Gastrocnemius medialis (tissue), 4 donors: ENCODE results near the gene POC1A. TPM values are rescaled to one million over a fixed set of nuclear protein-coding genes. Genes with fewer than 3 reads are reported as not detected.
A peak's percentile ranks its signal among the peaks of the same experiment; 100 is the strongest.

Source experiments
- ATAC-seq, 2 donors: fragments of 150-250 bp; one replicate each; pipeline ENCODE4 v1.9.1; 2016
- DNase-seq, 2 donors: peaks; one replicate each; pipeline ENCODE4 v3.0.0-alpha.2; 2019
- H3K27ac ChIP-seq, 4 donors: fragments of 200-600 bp; sonication (generic); 1 replicate in 1 of 4; 2 replicates in 3 of 4; pipeline ENCODE4 v1.5.1; 2016 to 2018; ENCODE audit warnings: mild to moderate bottlenecking in 2 of 4, moderate library complexity in 1 of 4
- H3K27me3 ChIP-seq, 3 donors: fragments of 200-600 bp; sonication (generic) in 2 of 3; 1 replicate in 1 of 3; 2 replicates in 2 of 3; pipeline versions ENCODE4 v1.5.1 to v1.6.0; 2016 to 2019; ENCODE audit warnings: mild to moderate bottlenecking in 1 of 3, moderate library complexity in 1 of 3
- H3K36me3 ChIP-seq, 2 donors: fragments of 200-600 bp; sonication (generic) in 1 of 2; one replicate each; pipeline ENCODE4 v1.5.1; 2017 to 2018
- H3K4me1 ChIP-seq, 2 donors: fragments of 200-600 bp; sonication (generic) in 1 of 2; one replicate each; pipeline ENCODE4 v1.5.1; 2016 to 2017; ENCODE audit warnings: mild to moderate bottlenecking in 2 of 2
- H3K4me3 ChIP-seq, 4 donors: fragments of 200-600 bp; sonication (generic) in 3 of 4; 1 replicate in 1 of 4; 2 replicates in 3 of 4; pipeline ENCODE4 v1.5.1; 2016 to 2019; ENCODE audit warnings: mild to moderate bottlenecking in 2 of 4
- H3K9me3 ChIP-seq, 3 donors: fragments of 200-600 bp; sonication (generic) in 2 of 3; 1 replicate in 1 of 3; 2 replicates in 2 of 3; pipeline ENCODE4 v1.5.1; 2016 to 2019
- CTCF ChIP-seq, 5 experiments: fragments of 450-650 bp in 3 of 5; fragments of 200-600 bp in 2 of 5; sonication (generic) in 2 of 5; IDR thresholded peaks in 4 of 5; conservative IDR thresholded peaks in 1 of 5; 1 replicate in 4 of 5; 2 replicates in 1 of 5; pipeline ENCODE4 v1.5.1; 2016 to 2019; ENCODE audit warnings: antibody characterized with exemption in 5 of 5, mild to moderate bottlenecking in 3 of 5, moderate library complexity in 3 of 5
- POLR2A ChIP-seq, 2 donors: fragments of 450-650 bp; IDR thresholded peaks; one replicate each; pipeline ENCODE4 v1.6.1; 2017; ENCODE audit warnings: antibody characterized with exemption in 2 of 2, mild to moderate bottlenecking in 2 of 2, moderate library complexity in 2 of 2
- in situ Hi-C, 4 donors: fragments of 200-750 bp; cut with MboI; loops; one replicate each; pipeline versions ENCODE4 v1.15.0 to v1.8.0; 2017; ENCODE audit warnings: low sequenced_read_pairs in 4 of 4
- intact Hi-C: fragments of 100-400 bp; cut with DNase I; formaldehyde crosslinking; loops from one replicate; pipeline ENCODE4 v1.15.1; 2023; ENCODE audit warnings: low total_unique reads
- total RNA-seq, 4 donors: library from RNA; depleted of rRNA; stranded (reverse); fragments of >200 nt; gene quantifications; one replicate each; pipeline versions ENCODE4 v1.1.0 to v1.2.3, GENCODE V29; 2016

Gene POC1A
- total RNA-seq, 4 donors from 2014 or later = 0.51 to 3.2 (median 0.81) TPM

GRCh38 chr3:52040600-52040999 is 113.6 kb downstream of the POC1A start:
- ATAC-seq = no peak
- Histone ChIP-seq H3K4me3 (no peak overlapping the region), H3K4me1 (peaks cover 25% of the 10 kb centered on the region in 2 donors), H3K27me3 (no peaks in the 10 kb centered on the region), H3K36me3 (no peaks in the 10 kb centered on the region), H3K27ac (peak overlapping the region; percentile 10 to 67 (median 30)), H3K9me3 (no peaks in the 10 kb centered on the region)
- intact Hi-C loops (no loop called here), in situ Hi-C loops (no loop called here)
- no peak for DNase-seq
- TF ChIP-seq POLR2A (IDR thresholded peaks at IDR 0.05) (no peak), CTCF (IDR thresholded peaks at IDR 0.05 in 4 of 5, conservative IDR thresholded peaks at IDR 0.05 in 1 of 5) (no peak)

- TF ChIP-seq POLR2A (IDR thresholded peaks at IDR 0.05) (peak; percentile 21 to 47), CTCF (IDR thresholded peaks at IDR 0.05 in 4 of 5, conservative IDR thresholded peaks at IDR 0.05 in 1 of 5) (no peak)
- Histone ChIP-seq H3K4me1 (peaks cover 25% of the 10 kb centered on the region in 2 donors), H3K36me3 (no peaks in the 10 kb centered on the region), H3K27ac (peak overlapping the region; percentile 67 to 74 (median 70)), H3K4me3 (no peak overlapping the region), H3K27me3 (no peaks in the 10 kb centered on the region), H3K9me3 (no peaks in the 10 kb centered on the region)
- peak in 1 of 2 donors; percentile 75 for DNase-seq
- ATAC-seq = peak; percentile 66 to 81
- intact Hi-C loops (no loop called here), in situ Hi-C loops (no loop called here)
These were observed 114.4 kb downstream of the POC1A start for GRCh38 chr3:52039846-52040245.

- intact Hi-C loops = no loop called here
- TF ChIP-seq POLR2A (IDR thresholded peaks at IDR 0.05) (no peak), CTCF (IDR thresholded peaks at IDR 0.05 in 4 of 5, conservative IDR thresholded peaks at IDR 0.05 in 1 of 5) (no peak)
- in situ Hi-C loops = no loop called here
- no peaks in the 10 kb centered on the region for H3K9me3 ChIP-seq
- no peak for DNase-seq
- peak in 1 of 2 donors; percentile 2 for ATAC-seq
- H3K4me1 ChIP-seq = peaks cover 25% of the 10 kb centered on the region in 2 donors
- peak overlapping the region; percentile 67 to 74 (median 70) for H3K27ac ChIP-seq
- H3K36me3 ChIP-seq = no peaks in the 10 kb centered on the region
- H3K4me3 ChIP-seq = no peak overlapping the region
- no peaks in the 10 kb centered on the region for H3K27me3 ChIP-seq
These were observed 114.8 kb downstream of the POC1A start for GRCh38 chr3:52039426-52039825.

GRCh38 chr3:52038227-52038626 is 116.0 kb downstream of the POC1A start:
- Histone ChIP-seq H3K27me3 (no peaks in the 10 kb centered on the region), H3K27ac (no peak overlapping the region), H3K4me1 (peaks cover 17 to 19% of the 10 kb centered on the region in 2 donors), H3K9me3 (no peaks in the 10 kb centered on the region), H3K36me3 (no peaks in the 10 kb centered on the region), H3K4me3 (no peak overlapping the region)
- DNase-seq = no peak
- in situ Hi-C loops (no loop called here), intact Hi-C loops (no loop called here)
- ATAC-seq = no peak
- TF ChIP-seq CTCF (IDR thresholded peaks at IDR 0.05 in 4 of 5, conservative IDR thresholded peaks at IDR 0.05 in 1 of 5) = no peak
- TF ChIP-seq POLR2A (IDR thresholded peaks at IDR 0.05) = no peak

GRCh38 chr3:52037291-52037690 is 116.9 kb downstream of the POC1A start:
- intact Hi-C loops = no loop called here

More at GRCh38 chr3:52037291-52037690, 116.9 kb downstream of the POC1A start:
- Histone ChIP-seq H3K4me3 (no peak overlapping the region), H3K4me1 (peaks cover 25% of the 10 kb centered on the region in 2 donors), H3K9me3 (no peaks in the 10 kb centered on the region), H3K27me3 (no peaks in the 10 kb centered on the region), H3K27ac (no peak overlapping the region), H3K36me3 (no peaks in the 10 kb centered on the region)
- in situ Hi-C loops = no loop called here
- TF ChIP-seq POLR2A (IDR thresholded peaks at IDR 0.05) = no peak
- no peak for TF ChIP-seq CTCF (IDR thresholded peaks at IDR 0.05 in 4 of 5, conservative IDR thresholded peaks at IDR 0.05 in 1 of 5)
- DNase-seq (no peak), ATAC-seq (no peak)
